Vagina (tissue), 2 donors: Measurements from ENCODE around the gene TBC1D22A. TPM values are rescaled to one million over a fixed set of nuclear protein-coding genes. Genes with fewer than 3 reads are reported as not detected.

Source experiments
- DNase-seq, 2 donors: peaks; one replicate each; pipeline ENCODE4 v3.0.0-alpha.2; 2017; ENCODE audit errors: extremely low spot score in 2 of 2
- H3K27ac ChIP-seq: fragments of 200-600 bp; sonication (generic); one replicate; pipeline ENCODE4 v1.5.1; 2019
- H3K27me3 ChIP-seq: fragments of 200-600 bp; sonication (generic); one replicate; pipeline ENCODE4 v1.5.1; 2019
- H3K36me3 ChIP-seq, 2 donors: fragments of 200-600 bp; sonication (generic); one replicate each; pipeline ENCODE4 v1.5.1; 2017 to 2019
- H3K4me1 ChIP-seq: fragments of 200-600 bp; sonication (generic); one replicate; pipeline ENCODE4 v1.5.1; 2019
- H3K4me3 ChIP-seq, 2 donors: fragments of 200-600 bp; sonication (generic); 1 replicate in 1 of 2; 2 replicates in 1 of 2; pipeline ENCODE4 v1.5.1; 2016 to 2019
- H3K9me3 ChIP-seq: fragments of 200-600 bp; sonication (generic); one replicate; pipeline ENCODE4 v1.5.1; 2019
- CTCF ChIP-seq, 3 experiments: fragments of 450-650 bp in 2 of 3; fragments of 200-600 bp in 1 of 3; sonication (generic) in 1 of 3; IDR thresholded peaks; one replicate each; pipeline ENCODE4 v1.5.1; 2017 to 2019; ENCODE audit warnings: antibody characterized with exemption in 3 of 3, mild to moderate bottlenecking in 2 of 3, moderate library complexity in 2 of 3
- POLR2A ChIP-seq, 2 donors: fragments of 450-650 bp; IDR thresholded peaks; one replicate each; pipeline ENCODE4 v1.6.1; 2017; ENCODE audit warnings: antibody characterized with exemption in 2 of 2, mild to moderate bottlenecking in 2 of 2, moderate library complexity in 2 of 2
- POLR2AphosphoS5 ChIP-seq, 2 donors: sonication (generic); formaldehyde crosslinking; IDR thresholded peaks; one replicate each; pipeline ENCODE4 v1.9.0; 2017; ENCODE audit warnings: antibody characterized with exemption in 2 of 2, mild to moderate bottlenecking in 2 of 2, low read depth in 1 of 2; ENCODE audit not compliant: insufficient read depth in 1 of 2
- intact Hi-C: fragments of 100-400 bp; cut with DNase I; formaldehyde crosslinking; loops from one replicate; pipeline ENCODE4 v1.15.1; 2023
- total RNA-seq: library from RNA; depleted of rRNA; stranded (reverse); fragments of >200 nt; gene quantifications from one replicate; pipeline ENCODE4 v1.2.3, GENCODE V29; 2016

TBC1D22A gene
- total RNA-seq, 1 donor from 2014 or later: 38.3 TPM

GRCh38 chr22:47148956-47149728, 386.7 kb downstream of the TBC1D22A start:
- no peaks in the 10 kb centered on the region for H3K36me3 ChIP-seq
- peaks cover 28% of the 10 kb centered on the region for H3K4me1 ChIP-seq
- intact Hi-C loops: no loop called here
- H3K9me3 ChIP-seq: no peaks in the 10 kb centered on the region
- H3K27ac ChIP-seq: no peak overlapping the region
- DNase-seq: no peak
- no peak for TF ChIP-seq POLR2A (IDR thresholded peaks at IDR 0.05)
- TF ChIP-seq CTCF (IDR thresholded peaks at IDR 0.05): no peak
- TF ChIP-seq POLR2AphosphoS5 (IDR thresholded peaks at IDR 0.05; ENCODE audit: insufficient read depth in 1 of 2, low read depth in 1 of 2): no peak
- H3K4me3 ChIP-seq: no peak overlapping the region
- H3K27me3 ChIP-seq: no peaks in the 10 kb centered on the region

DNA sequence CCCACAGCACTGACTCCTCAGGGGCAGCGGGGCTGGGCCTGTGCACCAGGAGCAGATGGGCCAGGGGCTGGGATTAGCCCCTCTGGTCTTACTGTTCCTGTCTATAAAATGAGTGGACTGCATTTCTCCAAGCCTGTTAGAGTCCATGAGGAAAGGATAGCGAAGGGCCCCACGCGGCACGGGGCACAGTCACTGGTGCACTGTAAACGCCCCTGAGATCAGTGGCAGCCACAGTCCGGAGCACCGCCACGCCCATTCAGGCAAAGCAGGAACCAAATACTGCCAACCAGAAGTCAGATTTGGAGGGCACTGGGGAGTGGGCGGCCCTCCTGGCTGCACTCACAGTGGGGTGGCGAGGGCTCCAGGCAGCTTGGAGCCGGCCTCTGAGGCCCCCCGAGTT, 387.5 kb downstream of the TBC1D22A start:
- peaks cover 35% of the 10 kb centered on the region for H3K4me1 ChIP-seq
- intact Hi-C loops: no loop called here
- no peaks in the 10 kb centered on the region for H3K27me3 ChIP-seq
- TF ChIP-seq CTCF (IDR thresholded peaks at IDR 0.05) (no peak), POLR2AphosphoS5 (IDR thresholded peaks at IDR 0.05; ENCODE audit: insufficient read depth in 1 of 2, low read depth in 1 of 2) (no peak), POLR2A (IDR thresholded peaks at IDR 0.05) (no peak)
- H3K9me3 ChIP-seq: no peaks in the 10 kb centered on the region
- H3K4me3 ChIP-seq: no peak overlapping the region
- no peaks in the 10 kb centered on the region for H3K36me3 ChIP-seq
- DNase-seq: no peak
- no peak overlapping the region for H3K27ac ChIP-seq

DNA sequence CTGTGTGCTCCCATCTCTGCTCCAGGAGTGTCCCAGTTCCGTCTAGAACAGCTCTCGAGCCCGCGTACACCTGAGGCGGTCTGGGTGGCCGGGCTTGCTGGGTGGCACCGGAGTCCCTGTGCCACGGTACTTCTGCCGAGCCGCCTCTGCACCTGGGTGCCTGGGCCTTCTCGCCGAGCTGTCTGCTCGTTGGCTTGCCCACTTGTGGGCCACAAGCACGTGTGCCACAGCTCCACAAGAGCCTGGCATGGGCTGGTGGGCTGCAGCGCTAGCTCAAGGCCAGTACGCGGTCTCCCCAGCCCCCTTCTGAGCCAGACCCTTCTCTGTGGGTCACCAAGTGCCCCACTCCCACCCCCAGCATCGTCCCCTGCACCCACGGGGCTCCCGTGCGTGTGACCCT, 388.0 kb downstream of the TBC1D22A start:
- DNase-seq: no peak
- intact Hi-C loops: no loop called here
- H3K4me1 ChIP-seq: peaks cover 32% of the 10 kb centered on the region
- no peak overlapping the region for H3K4me3 ChIP-seq
- H3K27ac ChIP-seq: no peak overlapping the region
- TF ChIP-seq POLR2AphosphoS5 (IDR thresholded peaks at IDR 0.05; ENCODE audit: insufficient read depth in 1 of 2, low read depth in 1 of 2) (no peak), POLR2A (IDR thresholded peaks at IDR 0.05) (no peak), CTCF (IDR thresholded peaks at IDR 0.05) (no peak)
- no peaks in the 10 kb centered on the region for H3K9me3 ChIP-seq
- H3K36me3 ChIP-seq: no peaks in the 10 kb centered on the region
- no peaks in the 10 kb centered on the region for H3K27me3 ChIP-seq

DNA sequence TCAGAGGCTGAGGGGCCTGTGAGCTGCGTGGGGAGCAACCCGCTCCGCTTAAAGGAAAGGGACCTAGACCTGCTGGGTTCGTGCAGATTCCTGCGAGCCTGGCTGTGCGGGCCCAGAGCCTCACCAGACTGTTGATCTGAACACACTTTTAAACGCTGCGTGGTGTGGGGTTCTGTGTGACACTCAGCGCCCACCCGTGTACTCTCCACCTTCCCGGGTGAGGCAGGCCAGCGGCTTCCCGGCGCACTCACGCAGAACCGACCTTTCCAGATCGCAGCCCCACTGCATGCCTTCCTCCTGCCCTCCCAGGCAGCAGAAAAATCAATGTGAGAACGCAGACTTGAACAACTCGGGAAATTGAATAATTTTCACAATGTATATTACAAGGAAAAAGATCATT, 388.6 kb downstream of the TBC1D22A start:
- TF ChIP-seq POLR2A (IDR thresholded peaks at IDR 0.05): no peak
- no peak for TF ChIP-seq POLR2AphosphoS5 (IDR thresholded peaks at IDR 0.05; ENCODE audit: insufficient read depth in 1 of 2, low read depth in 1 of 2)
- no peak for TF ChIP-seq CTCF (IDR thresholded peaks at IDR 0.05)
- Histone ChIP-seq H3K4me1 (peaks cover 32% of the 10 kb centered on the region), H3K27me3 (no peaks in the 10 kb centered on the region), H3K27ac (no peak overlapping the region), H3K9me3 (no peaks in the 10 kb centered on the region), H3K4me3 (no peak overlapping the region), H3K36me3 (no peaks in the 10 kb centered on the region)
- intact Hi-C loops: no loop called here
- DNase-seq: no peak

DNA sequence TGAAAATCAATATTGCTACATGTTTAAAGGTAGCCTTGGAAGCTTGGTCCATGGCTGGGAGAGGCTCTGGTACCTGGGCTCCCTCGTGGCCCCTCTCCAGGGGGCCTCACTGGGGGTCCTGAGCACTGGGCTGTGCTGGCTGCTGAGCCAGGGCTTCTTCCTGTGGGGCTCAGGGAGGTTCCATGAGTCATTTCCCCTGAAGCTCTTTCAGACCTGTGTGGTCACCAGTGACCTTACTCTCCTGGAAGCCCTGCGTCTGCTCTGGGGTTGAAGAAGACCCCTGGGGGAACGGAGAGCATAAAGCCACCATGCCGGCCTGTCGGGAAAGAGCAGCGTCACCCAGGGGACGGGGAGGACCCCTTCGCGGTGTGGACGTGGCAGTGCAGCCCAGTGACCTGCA, 389.0 kb downstream of the TBC1D22A start:
- H3K4me1 ChIP-seq: peaks cover 28% of the 10 kb centered on the region
- no peak for DNase-seq
- H3K27me3 ChIP-seq: no peaks in the 10 kb centered on the region
- H3K9me3 ChIP-seq: no peaks in the 10 kb centered on the region
- intact Hi-C loops: no loop called here
- H3K27ac ChIP-seq: no peak overlapping the region
- no peak overlapping the region for H3K4me3 ChIP-seq
- no peak for TF ChIP-seq POLR2A (IDR thresholded peaks at IDR 0.05)
- TF ChIP-seq POLR2AphosphoS5 (IDR thresholded peaks at IDR 0.05; ENCODE audit: insufficient read depth in 1 of 2, low read depth in 1 of 2): no peak
- no peak for TF ChIP-seq CTCF (IDR thresholded peaks at IDR 0.05)
- no peaks in the 10 kb centered on the region for H3K36me3 ChIP-seq
